Endodermal cell (in vitro differentiated cells): ENCODE measurements around the gene KRTAP12-1. TPM values are rescaled to one million over a fixed set of nuclear protein-coding genes. Genes with fewer than 3 reads are reported as not detected.
A peak's percentile ranks its signal among the peaks of the same experiment; 100 is the strongest.

Experiments used
- DNase-seq: peaks from one replicate; pipeline ENCODE4 v3.0.0-alpha.2; 2017
- H3K27ac ChIP-seq: 2 replicates; pipeline ENCODE4 v1.5.1; 2013; ENCODE audit warnings: mild to moderate bottlenecking, low read depth, low read length, moderate library complexity
- H3K27me3 ChIP-seq: 2 replicates; pipeline ENCODE4 v1.6.1; 2013; ENCODE audit warnings: mild to moderate bottlenecking, low read length, moderate library complexity; ENCODE audit not compliant: insufficient read depth, control insufficient read depth, poor library complexity, severe bottlenecking
- H3K36me3 ChIP-seq: 2 replicates; pipeline ENCODE4 v1.7.0; 2013; ENCODE audit warnings: mild to moderate bottlenecking, low read length, moderate library complexity; ENCODE audit not compliant: control insufficient read depth, insufficient read depth
- H3K4me1 ChIP-seq: one replicate; pipeline ENCODE4 v1.7.0; 2013; ENCODE audit warnings: low read length; ENCODE audit not compliant: control insufficient read depth, insufficient read depth
- H3K4me3 ChIP-seq: 2 replicates; pipeline ENCODE4 v1.5.1; 2013; ENCODE audit warnings: mild to moderate bottlenecking, low read length, moderate library complexity
- H3K9ac ChIP-seq: 2 replicates; pipeline ENCODE4 v1.6.1; 2013; ENCODE audit warnings: mild to moderate bottlenecking, low read length, moderate library complexity; ENCODE audit not compliant: poor library complexity, severe bottlenecking; ENCODE audit errors: extremely low read depth
- H3K9me3 ChIP-seq: 2 replicates; pipeline ENCODE4 v1.6.1; 2013; ENCODE audit warnings: mild to moderate bottlenecking, low read length, moderate library complexity; ENCODE audit not compliant: control insufficient read depth
- H3K27ac Mint-ChIP-seq: 2 replicates; pipeline ENCODE4 v1.8.0; 2020; ENCODE audit warnings: mixed read lengths
- H3K27me3 Mint-ChIP-seq: 2 replicates; pipeline ENCODE4 v1.8.0; 2021; ENCODE audit warnings: mild to moderate bottlenecking, mixed read lengths; ENCODE audit not compliant: insufficient read depth
- H3K36me3 Mint-ChIP-seq: 2 replicates; pipeline ENCODE4 v1.8.0; 2020; ENCODE audit warnings: low read depth, mixed read lengths
- H3K4me1 Mint-ChIP-seq: 2 replicates; pipeline ENCODE4 v1.8.0; 2020; ENCODE audit warnings: mixed read lengths
- H3K4me3 Mint-ChIP-seq: 2 replicates; pipeline ENCODE4 v1.8.0; 2020; ENCODE audit warnings: mild to moderate bottlenecking, moderate library complexity, mixed read lengths
- H3K9me3 Mint-ChIP-seq: 2 replicates; pipeline ENCODE4 v1.8.0; 2020; ENCODE audit warnings: mild to moderate bottlenecking, mixed read lengths
- WGBS, 2 experiments: methylation state at CpG; one replicate each; pipeline versions ENCODE4 v1.1.5 to v1.1.7; 2013; ENCODE audit warnings: missing lambda C conversion rate in 2 of 2, mixed read lengths in 1 of 2; ENCODE audit not compliant: insufficient coverage in 1 of 2, insufficient read length in 1 of 2; 5-methylcytosine and 5-hydroxymethylcytosine counted together
- total RNA-seq, 2 donors: library from RNA; stranded (reverse); fragmentation: NEBNext Ultra II Directional in 1 of 2; extraction: Animal tissue kit (Norgen Biotek cat#: 25700) in 1 of 2; gene quantifications; 2 replicates in 1 of 2; 3 replicates in 1 of 2; pipeline ENCODE4 v1.2.1, GENCODE V29; 2021
- TF ChIP-seq, protein P1 (sequence below): fragments of 200-600 bp; sonication (generic); conservative IDR thresholded peaks from 2 replicates; pipeline ENCODE4 v1.5.0; 2021; ENCODE audit warnings: antibody characterized with exemption, mild to moderate bottlenecking

Gene KRTAP12-1
- total RNA-seq, 2 donors from 2014 or later = not detected

GRCh38 chr21:44720170-44720569 lies 38.2 kb upstream of the KRTAP12-1 start:
- H3K27ac Mint-ChIP-seq = no peak overlapping the region
- Histone ChIP-seq H3K4me1 (no peaks in the 10 kb centered on the region), H3K9me3 (no peaks in the 10 kb centered on the region), H3K27me3 (peaks cover 8% of the 10 kb centered on the region), H3K4me3 (no peak overlapping the region), H3K9ac (no peak overlapping the region), H3K27ac (no peak overlapping the region), H3K36me3 (no peaks in the 10 kb centered on the region)
- no peak for DNase-seq
- WGBS, 2 experiments = 90% methylated on average over 1 of the region's 2 CpGs; no CpG with 5 or more reads in 1 of the 2 experiments
- no peak overlapping the region for H3K4me3 Mint-ChIP-seq
- H3K27me3 Mint-ChIP-seq = peaks cover 23% of the 10 kb centered on the region
- H3K9me3 Mint-ChIP-seq = no peaks in the 10 kb centered on the region
- TF ChIP-seq, protein P1, sequence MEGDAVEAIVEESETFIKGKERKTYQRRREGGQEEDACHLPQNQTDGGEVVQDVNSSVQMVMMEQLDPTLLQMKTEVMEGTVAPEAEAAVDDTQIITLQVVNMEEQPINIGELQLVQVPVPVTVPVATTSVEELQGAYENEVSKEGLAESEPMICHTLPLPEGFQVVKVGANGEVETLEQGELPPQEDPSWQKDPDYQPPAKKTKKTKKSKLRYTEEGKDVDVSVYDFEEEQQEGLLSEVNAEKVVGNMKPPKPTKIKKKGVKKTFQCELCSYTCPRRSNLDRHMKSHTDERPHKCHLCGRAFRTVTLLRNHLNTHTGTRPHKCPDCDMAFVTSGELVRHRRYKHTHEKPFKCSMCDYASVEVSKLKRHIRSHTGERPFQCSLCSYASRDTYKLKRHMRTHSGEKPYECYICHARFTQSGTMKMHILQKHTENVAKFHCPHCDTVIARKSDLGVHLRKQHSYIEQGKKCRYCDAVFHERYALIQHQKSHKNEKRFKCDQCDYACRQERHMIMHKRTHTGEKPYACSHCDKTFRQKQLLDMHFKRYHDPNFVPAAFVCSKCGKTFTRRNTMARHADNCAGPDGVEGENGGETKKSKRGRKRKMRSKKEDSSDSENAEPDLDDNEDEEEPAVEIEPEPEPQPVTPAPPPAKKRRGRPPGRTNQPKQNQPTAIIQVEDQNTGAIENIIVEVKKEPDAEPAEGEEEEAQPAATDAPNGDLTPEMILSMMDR = no peak
- H3K4me1 Mint-ChIP-seq = peaks cover 14% of the 10 kb centered on the region
- H3K36me3 Mint-ChIP-seq = no peaks in the 10 kb centered on the region

DNA sequence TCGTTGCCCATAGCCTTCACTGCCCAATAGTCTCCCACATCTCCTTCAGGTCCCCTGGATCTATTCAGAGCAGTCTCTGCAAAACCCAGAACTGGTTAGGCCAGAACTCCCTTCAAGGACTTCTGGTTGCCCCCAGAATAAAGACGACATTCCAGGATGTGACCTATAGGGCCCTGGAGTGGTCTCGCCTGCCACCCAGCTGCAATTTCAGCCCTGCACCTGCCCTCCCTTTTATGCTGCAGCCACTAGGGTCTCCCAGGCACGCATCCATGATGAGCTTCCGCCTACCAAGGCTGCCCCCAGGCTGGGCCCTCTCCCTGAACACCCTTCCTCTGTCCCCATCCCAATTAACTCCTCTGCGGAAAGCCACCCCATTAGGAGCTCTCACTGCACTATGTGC lies 36.6 kb upstream of the KRTAP12-1 start:
- H3K9me3 Mint-ChIP-seq = no peaks in the 10 kb centered on the region
- no peaks in the 10 kb centered on the region for H3K36me3 Mint-ChIP-seq
- H3K4me3 ChIP-seq = no peak overlapping the region
- H3K4me3 Mint-ChIP-seq = no peak overlapping the region
- no peaks in the 10 kb centered on the region for H3K36me3 ChIP-seq
- DNase-seq = peak; percentile 83
- H3K4me1 Mint-ChIP-seq = peaks cover 22% of the 10 kb centered on the region
- whole genome bisulfite sequencing, 2 experiments = 61 to 75% methylated on average over 3 to 6 of the region's 6 CpGs
- H3K27me3 Mint-ChIP-seq = peaks cover 24% of the 10 kb centered on the region
- H3K9me3 ChIP-seq = no peaks in the 10 kb centered on the region
- no peak overlapping the region for H3K9ac ChIP-seq
- TF ChIP-seq, protein P1 = peak; percentile 78
- no peak overlapping the region for H3K27ac Mint-ChIP-seq
- H3K27me3 ChIP-seq = peaks cover 5% of the 10 kb centered on the region
- no peak overlapping the region for H3K27ac ChIP-seq
- H3K4me1 ChIP-seq = no peaks in the 10 kb centered on the region

DNA sequence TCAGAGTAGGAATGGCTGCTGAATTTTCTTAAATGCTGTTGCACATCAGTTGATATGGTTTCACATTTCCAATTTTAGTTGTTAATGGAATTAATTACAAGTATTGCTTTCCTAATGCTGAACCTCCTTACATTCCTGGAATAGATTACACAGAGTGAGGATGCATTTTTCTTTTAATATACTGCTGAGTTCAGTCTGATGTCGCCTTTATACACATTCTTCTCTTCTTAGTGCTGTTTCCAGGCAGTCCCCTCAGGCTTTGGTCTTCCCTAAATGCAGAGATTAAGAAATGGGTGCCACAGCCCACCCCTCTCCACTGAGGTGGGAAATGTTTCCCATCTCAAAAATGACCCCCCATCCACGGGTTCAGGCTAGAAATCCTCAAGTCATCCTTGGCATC lies 36.1 kb upstream of the KRTAP12-1 start:
- TF ChIP-seq, protein P1 = no peak
- Mint-ChIP-seq H3K4me1 (peaks cover 20% of the 10 kb centered on the region), H3K27ac (no peak overlapping the region), H3K27me3 (peaks cover 26% of the 10 kb centered on the region), H3K4me3 (no peak overlapping the region), H3K9me3 (no peaks in the 10 kb centered on the region), H3K36me3 (no peaks in the 10 kb centered on the region)
- no peak for DNase-seq
- no peaks in the 10 kb centered on the region for H3K4me1 ChIP-seq
- no peaks in the 10 kb centered on the region for H3K9me3 ChIP-seq
- no peak overlapping the region for H3K9ac ChIP-seq
- peaks cover 10% of the 10 kb centered on the region for H3K27me3 ChIP-seq
- no peak overlapping the region for H3K27ac ChIP-seq
- 70 to 75% methylated on average over 2 of the region's 2 CpGs for WGBS, 2 experiments
- no peaks in the 10 kb centered on the region for H3K36me3 ChIP-seq
- no peak overlapping the region for H3K4me3 ChIP-seq
